HG02642 (cell line): ENCODE results near the gene MRPL36.
"Not testable (repeated sequence)": the region's sequence is repeated elsewhere in the genome, so short reads cannot be mapped to it uniquely, and the experiment has no call there.

Experiments
- ATAC-seq: cut with Tn5 transposase; IDR thresholded peaks from one replicate; pipeline ENCODE4 v1.9.1; 2021; ENCODE audit warnings: mild to moderate bottlenecking; ENCODE audit not compliant: unreplicated experiment, poor library complexity

MRPL36 gene

DNA sequence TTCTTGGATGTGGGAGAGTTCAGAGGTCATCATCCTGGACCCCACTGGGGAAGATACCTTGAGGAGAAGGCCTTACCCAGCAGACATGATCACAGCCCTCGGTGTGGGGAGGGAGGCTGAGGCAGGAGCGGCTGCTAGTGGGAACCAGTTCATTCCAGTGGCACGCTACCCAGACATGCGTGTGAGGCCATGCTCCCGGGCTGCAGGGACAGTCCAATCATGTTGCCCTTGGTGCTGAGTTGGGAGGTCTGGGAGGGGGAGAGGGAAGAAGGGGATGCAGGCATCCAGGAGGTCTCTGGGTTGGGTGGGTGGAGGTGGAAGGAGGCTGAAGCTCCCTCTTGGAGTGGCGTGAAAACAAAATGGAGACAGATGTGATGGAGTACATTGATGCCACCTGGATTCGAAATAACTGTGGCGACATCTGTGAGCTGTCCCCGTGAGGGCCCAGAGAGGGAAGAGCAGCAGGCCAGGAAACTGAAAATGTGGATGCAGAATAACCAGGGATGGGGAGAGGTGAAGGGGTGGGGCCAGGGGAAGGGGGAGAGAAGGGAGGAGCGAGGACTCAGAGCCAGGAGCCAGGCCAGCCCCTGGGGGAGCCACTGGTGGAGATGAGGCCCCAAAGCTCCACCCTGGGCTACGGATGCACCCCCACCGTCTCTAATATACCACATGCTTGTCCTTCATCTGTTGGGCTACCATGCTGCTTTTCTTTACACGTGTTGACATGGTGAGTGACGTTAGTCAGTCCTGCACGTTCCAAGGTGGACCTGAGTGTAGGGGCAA lies 17.8 kb upstream of the MRPL36 start:
- no peak for ATAC-seq

DNA sequence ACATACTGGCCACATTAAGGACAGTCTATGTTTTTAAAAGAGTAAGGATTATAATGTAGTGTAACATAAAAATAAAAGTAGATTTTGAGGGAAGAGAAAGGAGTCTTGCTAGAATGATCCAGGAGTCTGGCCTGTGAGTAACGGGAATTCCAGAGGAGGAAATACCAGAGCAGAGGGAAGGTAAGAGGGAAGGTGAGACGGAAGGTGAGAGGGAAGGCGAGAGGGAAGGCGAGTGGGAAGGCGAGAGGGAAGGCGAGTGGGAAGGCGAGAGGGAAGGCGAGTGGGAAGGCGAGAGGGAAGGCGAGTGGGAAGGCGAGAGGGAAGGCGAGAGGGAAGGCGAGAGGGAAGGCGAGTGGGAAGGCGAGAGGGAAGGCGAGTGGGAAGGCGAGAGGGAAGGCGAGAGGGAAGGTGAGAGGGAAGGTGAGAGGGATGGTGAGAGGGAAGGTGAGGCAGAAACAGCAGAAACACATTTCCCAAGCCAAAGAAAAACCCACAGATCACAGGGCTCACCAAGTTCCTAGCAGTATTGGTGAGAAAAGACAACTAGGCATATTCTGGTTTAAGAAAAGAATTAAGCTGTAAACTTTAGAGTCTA lies 17.0 kb upstream of the MRPL36 start:
- not testable (repeated sequence) for ATAC-seq

DNA sequence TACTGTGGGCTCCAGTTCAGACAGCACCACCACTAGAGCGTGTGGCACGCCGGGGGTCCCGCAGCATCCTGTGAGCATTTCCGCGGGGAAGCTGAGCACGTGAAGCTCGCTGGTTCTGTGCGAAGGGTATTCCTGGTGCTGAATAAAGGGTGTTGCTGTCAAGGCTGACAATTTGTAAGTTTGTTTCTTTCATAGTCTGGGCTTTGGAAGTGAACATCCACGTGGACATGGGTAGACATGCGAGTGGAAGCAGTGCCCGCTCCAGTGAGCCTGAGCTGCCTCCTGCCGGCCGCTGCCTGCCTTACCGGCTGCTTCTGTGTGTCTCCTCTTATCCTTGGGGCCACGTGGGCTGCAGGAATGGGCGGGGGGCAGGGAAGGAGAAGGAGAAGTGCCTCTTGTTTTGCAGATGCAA lies 16.2 kb upstream of the MRPL36 start:
- no peak for ATAC-seq

DNA sequence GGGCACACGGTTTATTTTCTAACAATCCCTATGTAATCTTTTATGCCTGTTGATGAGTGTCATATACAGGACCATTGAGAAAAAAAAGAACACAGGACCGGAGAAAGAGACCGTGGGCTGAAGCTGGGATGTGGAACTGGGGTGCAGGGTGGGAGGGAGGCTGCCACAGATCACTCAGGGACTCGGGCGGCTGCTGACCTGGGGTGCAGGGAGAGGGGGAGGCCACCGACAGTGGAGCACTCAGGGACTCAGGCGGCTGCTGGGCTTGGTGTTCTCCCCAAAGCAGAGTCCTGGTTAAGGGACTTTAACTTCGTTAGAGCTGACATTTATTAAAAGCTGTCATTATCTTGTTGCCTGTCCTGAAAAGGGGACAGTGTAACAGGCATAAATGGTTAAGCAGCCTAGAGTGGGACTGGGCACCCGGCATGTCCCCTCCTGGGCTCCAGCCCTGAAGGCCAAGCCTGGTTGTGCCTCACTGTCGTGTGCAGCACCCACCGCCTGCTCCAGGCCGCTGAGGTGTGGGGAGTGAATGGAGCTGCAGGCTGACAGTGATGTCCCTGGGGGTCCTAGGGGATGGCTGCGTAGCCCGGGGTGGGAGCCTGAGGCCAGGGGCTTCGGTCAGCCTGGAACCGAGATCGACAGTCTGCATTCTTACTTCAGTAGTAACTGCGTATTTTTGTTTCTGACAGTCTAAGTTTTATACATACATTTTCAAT lies 15.6 kb upstream of the MRPL36 start:
- ATAC-seq, result no peak

DNA sequence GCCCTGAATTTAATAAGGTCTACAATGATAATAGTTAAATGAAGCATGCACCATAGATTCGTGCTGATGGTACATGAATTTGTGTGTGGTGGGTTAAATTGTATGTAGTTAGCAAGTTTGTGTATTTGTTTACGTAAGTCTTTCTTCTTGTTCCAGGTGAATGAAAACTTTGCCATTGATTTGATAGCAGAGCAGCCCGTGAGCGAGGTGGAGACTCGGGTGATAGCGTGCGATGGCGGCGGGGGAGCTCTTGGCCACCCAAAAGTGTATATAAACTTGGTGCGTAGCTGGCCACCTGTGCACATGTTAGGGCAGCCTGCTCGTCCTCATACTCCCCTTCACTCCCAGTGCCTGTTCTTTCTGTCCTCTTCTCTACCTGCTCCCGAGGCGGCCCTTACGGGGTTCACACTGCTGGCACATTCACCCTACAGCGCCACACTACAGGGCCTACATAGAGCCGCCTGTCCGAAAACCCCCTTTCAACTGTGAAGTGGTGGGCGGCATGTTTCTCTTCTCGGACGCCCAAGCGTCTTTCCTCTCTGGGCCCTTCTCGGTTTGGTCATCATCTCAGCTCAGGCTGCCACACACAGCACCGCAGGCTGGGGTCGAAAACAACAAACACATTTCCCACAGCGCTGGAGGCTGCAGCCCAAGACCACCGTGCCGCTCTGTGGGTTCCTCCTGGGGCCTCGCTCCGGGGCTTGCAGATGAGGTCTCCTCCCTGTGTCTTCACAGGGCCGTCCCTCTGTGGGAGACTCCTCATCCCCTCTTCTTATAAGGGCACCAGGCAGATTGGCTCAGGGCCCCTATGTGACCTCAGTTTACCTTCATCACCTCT lies 14.8 kb upstream of the MRPL36 start:
- no peak for ATAC-seq

DNA sequence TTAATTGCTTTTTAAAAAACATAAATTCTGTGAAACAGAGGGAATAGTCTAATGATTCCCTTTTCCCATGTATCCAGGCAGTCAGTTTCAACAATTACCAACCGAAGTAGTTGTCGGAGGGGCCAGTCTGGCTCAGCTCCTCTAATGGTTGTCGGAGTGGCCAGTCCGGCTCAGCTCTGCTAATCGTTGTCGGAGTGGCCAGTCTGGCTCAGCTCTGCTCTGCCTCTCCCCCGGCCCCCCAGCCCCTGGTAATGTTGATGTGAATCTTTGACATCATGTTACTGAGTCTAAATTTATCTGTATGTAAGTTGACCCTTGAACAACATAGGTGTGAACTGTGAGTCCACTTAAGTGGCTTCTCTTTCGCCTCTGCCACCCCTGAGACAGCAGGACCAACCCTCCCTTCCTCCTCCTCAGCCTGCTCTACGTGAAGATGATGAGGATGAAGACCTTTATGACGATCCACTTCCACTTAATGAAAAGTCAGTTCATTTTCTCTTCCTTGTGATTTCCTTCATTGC lies 11.0 kb upstream of the MRPL36 start:
- ATAC-seq, result no peak

DNA sequence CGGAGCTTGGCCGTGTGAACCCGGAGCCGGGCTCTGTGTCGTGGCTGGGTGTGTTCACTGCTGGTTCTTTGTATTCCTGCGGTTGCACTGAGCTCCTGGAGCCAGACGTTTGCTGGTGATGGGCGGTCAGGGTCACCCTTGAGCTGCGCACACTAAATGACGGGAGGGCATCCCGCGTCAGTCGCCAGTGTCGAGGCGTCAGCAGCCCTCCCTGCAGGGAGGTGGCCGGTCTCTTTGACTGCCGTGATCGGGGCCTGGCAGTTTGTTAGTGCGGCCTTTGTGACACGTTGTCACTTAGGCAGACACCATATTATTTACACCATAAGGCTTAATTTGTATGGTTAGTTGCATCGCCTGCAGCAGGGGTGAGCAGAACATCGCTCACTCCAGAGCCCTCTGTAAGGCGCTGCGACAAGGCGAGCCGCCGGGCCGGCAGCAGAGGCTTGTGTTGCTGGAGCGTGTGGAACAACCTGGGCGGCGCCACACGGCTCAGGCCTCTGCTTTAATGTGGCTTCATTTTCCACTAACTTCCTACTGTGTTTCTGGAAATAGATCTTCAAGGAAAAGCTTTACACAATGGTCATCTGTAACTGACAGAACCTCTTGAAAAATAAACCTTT lies 9.9 kb upstream of the MRPL36 start:
- ATAC-seq, result no peak

DNA sequence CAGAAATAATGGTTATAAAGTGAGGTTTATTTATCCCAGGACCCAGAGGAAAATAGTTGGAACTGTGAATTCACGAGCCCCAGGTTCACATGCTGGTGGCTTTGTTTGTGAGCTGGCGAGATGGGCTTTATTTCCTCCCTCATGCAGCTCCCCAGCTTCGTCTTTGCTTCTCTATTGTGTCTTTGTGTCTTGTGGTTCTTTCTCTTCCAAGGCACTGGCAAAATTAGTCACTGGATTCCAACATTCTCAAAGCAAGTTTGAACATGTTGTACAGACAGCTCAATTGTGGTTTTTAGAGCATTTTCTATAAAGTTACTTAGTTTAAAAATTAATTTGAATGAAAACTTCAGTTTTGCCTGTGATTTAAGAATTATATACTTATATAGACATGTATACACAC lies 8.8 kb upstream of the MRPL36 start:
- no peak for ATAC-seq

DNA sequence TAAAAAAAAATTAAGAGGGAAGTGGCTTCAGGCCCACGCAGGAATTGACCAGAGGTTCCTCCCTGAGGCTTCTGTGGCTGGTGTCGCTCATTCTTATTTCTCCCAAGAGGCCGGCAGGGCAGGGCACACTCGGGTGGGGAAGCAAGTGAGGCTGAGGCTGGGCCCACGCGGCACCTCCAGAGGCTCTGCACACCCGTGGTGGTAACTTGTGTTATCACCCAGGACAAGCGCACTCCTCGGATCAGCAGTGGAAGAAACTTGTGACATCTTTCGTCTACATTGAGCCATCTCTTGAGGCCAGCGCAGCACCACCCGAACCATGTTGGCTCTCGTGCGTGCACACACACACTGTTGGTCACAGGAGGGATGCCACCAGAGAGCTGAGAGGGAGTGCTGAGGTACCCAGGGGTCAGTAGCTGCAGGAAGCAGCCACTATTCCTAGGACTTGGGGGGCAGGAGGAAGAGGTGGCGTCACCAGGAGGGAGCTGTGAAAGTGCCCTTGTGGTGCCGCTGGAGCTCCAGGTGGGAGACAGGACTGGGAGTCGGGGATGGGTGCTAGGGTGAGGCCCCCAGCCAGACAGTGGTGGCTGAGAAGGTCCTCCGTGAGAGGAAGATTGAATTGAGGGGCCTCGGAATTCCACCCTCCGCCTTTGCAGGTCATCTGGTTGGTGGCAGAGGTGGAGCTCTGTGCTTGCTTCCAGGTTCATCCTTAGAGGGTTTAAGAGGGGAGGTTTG lies 8.0 kb upstream of the MRPL36 start:
- ATAC-seq, result no peak

DNA sequence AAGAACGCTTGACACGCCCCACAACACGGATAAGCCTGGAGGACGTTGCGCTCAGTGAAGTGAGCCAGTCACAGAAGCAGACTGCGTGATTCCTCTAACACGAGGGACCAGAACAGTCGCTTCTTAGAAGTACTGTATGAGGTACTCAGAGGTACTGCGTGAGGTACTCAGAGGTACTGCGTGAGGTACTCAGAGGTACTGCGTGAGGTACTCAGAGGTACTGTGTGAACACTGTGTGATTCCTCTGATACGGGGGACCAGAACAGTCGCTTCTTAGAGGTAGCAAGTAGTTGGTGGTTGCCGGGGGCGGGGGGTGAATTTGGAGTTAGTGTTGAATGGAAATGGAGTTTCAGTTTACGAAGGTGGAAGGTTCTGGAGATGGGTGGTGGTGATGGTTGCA lies 7.3 kb upstream of the MRPL36 start:
- no peak for ATAC-seq

DNA sequence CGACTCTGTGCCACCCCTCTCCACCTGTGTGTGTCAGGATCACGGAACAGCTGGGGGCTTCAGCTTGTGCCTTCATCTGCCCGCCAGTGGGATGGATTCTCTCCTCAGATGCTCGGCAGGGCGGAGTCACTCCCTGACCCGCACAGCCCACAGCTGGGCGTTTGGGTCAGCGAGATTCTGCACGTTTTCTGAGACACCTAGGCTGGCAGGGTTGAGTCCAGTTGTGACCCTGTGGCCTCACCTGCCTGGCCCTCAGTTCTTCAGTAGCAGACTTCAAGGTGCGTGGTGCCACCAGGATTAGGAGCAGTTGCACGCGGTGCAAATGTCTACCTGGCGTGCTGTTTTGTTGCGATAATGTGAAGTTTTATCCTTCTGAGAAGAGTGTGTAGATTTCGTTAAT lies 6.6 kb upstream of the MRPL36 start:
- ATAC-seq, result no peak

DNA sequence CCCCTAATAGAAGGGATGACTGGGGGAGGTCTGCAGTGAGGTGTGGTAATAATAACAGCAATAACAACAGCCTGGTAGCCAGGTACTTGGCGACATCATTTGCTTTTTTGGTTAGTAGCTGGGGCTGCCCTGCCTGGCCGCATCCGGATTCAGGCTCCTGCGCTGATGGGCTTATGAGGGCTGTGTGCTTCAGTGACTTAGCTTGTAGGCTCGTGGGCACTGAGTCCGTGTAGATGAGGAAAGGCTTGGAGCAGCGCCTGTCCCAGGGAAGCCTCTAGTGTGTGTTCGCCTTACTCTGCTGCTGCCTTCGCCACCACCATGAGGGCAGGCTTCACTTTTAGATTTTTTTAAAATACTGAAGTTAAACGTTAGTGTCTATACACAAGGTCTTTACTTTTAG lies 6.1 kb upstream of the MRPL36 start:
- no peak for ATAC-seq

DNA sequence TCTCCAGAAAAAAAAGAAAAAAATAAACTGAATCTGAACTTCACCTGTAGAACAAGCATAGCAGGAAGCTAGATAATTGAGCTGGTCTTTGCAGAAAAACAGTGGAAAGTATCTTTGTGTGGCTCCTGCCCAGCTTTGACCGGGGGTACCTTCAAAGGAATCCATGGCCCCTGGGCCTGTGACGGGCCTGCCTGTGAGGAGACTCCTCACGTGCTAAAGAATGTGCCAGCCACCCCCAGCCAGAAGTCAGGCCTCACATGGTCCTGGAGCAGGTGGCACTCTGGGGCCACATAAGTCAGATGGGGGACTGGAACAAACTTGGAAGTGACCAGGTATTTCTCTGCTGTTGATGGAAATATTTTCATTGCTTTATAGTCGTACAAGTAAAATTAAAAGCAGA lies 5.7 kb upstream of the MRPL36 start:
- no peak for ATAC-seq

DNA sequence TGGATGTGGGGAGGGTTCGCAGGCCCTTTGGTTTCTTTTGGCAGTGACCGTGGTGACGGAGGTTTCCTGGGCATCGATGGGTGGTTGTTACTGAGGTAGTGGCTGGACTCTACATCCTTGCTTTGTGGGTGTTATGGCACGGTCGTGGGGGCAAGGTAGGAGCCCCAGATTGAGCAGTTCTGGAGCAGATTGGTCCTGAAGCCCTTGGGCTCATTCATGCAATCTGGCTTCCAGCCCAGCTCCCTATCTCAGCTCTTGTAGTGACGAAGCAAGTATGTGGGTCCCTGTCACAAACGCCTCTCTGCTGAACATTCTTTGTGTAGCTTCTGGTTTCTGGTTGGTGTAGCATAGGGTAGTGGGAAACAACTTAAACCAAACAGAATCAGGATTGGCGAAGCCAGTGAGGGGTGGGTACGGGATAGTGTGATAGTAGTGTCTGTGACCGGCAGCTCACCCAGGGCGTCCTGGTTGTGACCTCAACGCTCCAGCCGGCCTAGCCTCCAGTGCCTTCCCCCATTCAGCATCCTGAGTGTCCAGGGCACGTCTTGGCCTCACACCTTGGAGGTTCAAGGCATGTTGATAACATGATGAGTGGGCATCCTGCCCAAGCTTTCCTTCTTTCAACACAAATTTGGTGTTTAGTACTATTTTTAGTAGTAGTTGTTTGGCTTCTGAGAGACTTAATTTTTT lies 4.5 kb upstream of the MRPL36 start:
- ATAC-seq, result no peak

DNA sequence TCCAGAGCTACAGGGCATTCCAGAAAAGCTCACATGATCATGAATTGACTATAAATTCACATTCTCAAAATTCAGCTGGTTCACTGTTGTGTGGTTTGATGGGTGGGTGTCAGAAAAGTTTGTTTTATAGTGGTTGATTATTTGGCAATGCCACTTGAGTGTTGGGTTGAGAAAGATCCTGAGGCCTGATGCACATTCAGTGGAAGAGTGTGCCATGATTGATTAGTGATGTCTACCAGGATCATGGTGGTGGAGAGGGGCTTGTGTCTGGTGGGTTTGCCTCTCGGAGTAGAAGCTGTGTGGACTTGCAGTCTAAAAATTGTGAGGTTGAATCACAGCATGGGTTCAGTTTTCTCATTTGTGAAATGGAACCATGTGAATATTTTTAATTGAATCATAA lies 3.6 kb upstream of the MRPL36 start:
- ATAC-seq, result no peak

DNA sequence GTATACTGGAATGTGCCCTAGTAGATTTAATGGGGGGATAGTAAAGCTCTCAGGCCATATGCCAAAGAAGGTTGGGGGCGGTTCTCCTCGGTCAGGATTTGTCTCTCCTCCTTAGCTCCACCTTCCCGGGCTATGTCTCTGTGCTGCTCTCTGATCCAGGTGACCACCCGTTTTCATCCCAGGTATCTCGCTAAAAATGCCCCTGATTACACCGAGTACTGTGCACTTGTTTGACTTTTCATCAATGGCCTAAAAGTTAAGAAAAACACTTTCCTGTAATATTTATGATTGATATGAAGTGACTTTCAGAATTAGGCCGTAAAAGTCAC lies 2.3 kb upstream of the MRPL36 start:
- ATAC-seq, result no peak

DNA sequence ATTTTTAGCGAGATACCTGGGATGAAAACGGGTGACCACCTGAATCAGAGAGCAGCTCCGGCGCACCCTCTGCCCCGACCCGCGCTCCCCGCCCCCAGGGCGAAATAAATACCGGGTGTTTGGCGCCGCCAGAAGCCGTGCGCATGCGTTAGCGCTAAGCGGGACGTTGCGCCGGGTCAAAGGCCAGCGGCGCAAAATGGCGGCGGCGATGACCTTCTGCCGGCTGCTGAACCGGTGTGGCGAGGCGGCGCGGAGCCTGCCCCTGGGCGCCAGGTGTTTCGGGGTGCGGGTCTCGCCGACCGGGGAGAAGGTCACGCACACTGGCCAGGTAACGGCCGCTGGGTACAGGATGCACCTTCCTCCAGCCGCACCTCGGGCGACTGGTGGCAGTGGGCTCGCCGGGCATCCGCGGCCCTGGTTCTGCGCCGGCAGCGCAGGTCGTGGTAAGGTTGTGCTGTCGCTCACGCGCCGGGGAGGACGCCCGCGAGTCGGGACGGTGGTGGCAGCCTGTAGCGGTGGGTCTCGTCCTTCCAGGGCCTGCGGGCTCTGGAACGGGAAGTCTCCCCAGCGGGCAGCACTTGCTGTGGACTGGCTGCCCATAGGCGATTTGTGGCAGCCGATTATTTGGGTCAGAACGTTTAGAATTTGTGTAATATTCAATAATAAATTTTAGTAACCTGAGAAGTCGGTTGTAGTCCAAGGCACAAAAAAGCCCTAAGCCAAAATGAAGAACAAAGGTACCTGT lies 1.8 kb upstream of the MRPL36 start, which contains the start of gene NDUFS6:
Gene NDUFS6 (plus strand): TSS at position 186 of the 745 bp plus-strand sequence. CDS start 11 bp downstream, at position 197.
- peak; percentile 51 for ATAC-seq
